ENCODE results near the gene ZNF148. TPM values are rescaled to one million over a fixed set of nuclear protein-coding genes. Genes with fewer than 3 reads are reported as not detected.

ZNF148 gene
- total RNA-seq, 6 donors from 2014 or later, result 24.5 to 42.9 (median 32.8) TPM

DNA sequence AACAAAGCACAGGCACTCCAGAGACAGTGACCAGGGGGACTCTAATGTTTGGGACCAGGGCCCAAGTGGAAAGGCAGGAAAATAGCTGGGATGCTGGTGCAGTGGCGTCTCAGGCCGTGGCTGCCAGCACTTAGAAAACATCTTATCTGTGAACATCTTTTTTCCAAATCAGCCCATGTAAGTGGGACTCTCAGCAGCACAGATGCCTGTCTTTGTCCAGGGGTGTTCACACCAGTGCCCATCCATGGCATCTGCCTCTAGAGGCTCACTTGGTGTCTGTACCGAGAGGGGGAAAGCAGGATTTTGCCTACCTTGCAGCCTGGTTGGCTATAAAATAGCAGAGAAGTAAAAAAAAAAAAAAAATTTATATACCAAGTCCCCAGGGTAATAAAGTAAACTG is 189.3 kb downstream of the ZNF148 start:
- ATAC-seq (ENCODE audit: low FRiP score in 2 of 2) (peak in 1 of 2 donors; percentile 23), DNase-seq (no peak)
- 82 to 91% methylated on average over 3 of the region's 3 CpGs for WGBS, 2 donors
- Histone ChIP-seq H3K27ac (no peak overlapping the region), H3K27me3 (no peaks in the 10 kb centered on the region), H3K36me3 (no peaks in the 10 kb centered on the region), H3K4me3 (no peak overlapping the region), H3K4me1 (no peaks in the 10 kb centered on the region), H3K9me3 (no peaks in the 10 kb centered on the region)
- TF ChIP-seq POLR2AphosphoS5 (IDR thresholded peaks at IDR 0.05), result no peak
- no peak for TF ChIP-seq POLR2A (IDR thresholded peaks at IDR 0.05)

DNA sequence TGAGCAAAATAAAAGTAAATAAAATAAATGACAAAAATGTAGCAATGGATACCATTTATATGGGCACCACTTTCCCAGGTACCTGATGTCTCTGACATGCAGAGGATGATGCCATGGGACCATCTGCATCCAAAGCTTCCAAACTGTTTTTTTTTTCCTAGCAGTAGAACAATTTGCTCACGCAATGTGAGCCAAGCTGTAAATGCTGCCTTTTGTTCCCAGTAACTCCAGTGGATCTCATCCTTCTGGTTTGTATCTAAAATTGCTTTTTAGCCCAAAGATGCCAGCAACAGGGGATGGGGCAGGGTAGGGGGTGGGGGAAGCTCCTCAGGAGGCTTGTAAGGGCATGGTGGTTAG is 195.3 kb downstream of the ZNF148 start:
- Histone ChIP-seq H3K9me3 (no peaks in the 10 kb centered on the region), H3K27me3 (no peaks in the 10 kb centered on the region), H3K27ac (no peak overlapping the region), H3K4me3 (no peak overlapping the region), H3K4me1 (no peaks in the 10 kb centered on the region), H3K36me3 (no peaks in the 10 kb centered on the region)
- ATAC-seq (ENCODE audit: low FRiP score in 2 of 2) (no peak), DNase-seq (no peak)
- TF ChIP-seq POLR2AphosphoS5 (IDR thresholded peaks at IDR 0.05) (no peak), EP300 (IDR thresholded peaks at IDR 0.05) (no peak), POLR2A (IDR thresholded peaks at IDR 0.05) (no peak)
- TF ChIP-seq, protein P1, sequence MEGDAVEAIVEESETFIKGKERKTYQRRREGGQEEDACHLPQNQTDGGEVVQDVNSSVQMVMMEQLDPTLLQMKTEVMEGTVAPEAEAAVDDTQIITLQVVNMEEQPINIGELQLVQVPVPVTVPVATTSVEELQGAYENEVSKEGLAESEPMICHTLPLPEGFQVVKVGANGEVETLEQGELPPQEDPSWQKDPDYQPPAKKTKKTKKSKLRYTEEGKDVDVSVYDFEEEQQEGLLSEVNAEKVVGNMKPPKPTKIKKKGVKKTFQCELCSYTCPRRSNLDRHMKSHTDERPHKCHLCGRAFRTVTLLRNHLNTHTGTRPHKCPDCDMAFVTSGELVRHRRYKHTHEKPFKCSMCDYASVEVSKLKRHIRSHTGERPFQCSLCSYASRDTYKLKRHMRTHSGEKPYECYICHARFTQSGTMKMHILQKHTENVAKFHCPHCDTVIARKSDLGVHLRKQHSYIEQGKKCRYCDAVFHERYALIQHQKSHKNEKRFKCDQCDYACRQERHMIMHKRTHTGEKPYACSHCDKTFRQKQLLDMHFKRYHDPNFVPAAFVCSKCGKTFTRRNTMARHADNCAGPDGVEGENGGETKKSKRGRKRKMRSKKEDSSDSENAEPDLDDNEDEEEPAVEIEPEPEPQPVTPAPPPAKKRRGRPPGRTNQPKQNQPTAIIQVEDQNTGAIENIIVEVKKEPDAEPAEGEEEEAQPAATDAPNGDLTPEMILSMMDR (IDR thresholded peaks at IDR 0.05), result no peak
- 96 to 100% methylated on average over 1 of the region's 1 CpG for WGBS, 2 donors

DNA sequence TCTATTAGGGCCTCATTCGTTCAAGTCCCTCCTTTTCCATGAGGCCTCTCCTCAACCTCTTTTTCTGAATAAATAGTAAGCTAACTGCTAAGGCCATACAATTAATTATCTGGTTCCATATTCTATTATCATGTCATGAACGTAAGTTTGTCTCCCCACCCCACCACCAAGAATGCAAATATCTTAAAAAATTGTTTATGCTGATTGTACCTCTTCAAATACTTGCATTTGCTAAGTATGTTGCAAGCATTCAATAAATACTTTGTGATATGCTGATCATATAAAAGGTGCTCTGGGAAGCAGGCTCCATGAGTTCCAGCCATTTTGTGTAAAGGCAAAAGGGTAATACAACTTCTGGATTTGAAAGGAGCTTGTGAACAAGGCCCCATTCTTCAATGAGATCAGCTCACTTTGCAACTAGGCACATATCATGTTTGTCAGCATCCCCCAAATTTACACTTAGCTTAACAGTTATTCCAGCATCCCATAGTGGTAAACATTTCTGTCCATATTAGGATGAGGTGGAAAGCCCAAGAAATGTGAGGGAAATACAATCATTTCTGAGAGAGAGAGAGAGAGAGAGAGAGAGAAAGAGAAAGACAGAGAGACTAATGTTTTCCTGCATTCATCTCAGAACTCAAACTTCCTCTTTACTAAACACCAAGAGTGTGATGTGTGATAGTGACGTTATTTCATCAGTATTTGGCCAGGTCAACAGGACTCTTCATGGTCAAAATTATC is 195.8 kb downstream of the ZNF148 start:
- 69 to 81% methylated on average over 3 of the region's 3 CpGs for WGBS, 2 donors
- no peak overlapping the region for H3K4me3 ChIP-seq
- no peaks in the 10 kb centered on the region for H3K4me1 ChIP-seq
- no peak for ATAC-seq (ENCODE audit: low FRiP score in 2 of 2)
- no peaks in the 10 kb centered on the region for H3K27me3 ChIP-seq
- no peak for TF ChIP-seq POLR2AphosphoS5 (IDR thresholded peaks at IDR 0.05)
- TF ChIP-seq EP300 (IDR thresholded peaks at IDR 0.05), result no peak
- no peak for TF ChIP-seq POLR2A (IDR thresholded peaks at IDR 0.05)
- TF ChIP-seq, protein P1 (IDR thresholded peaks at IDR 0.05), result no peak
- H3K27ac ChIP-seq, result no peak overlapping the region
- H3K36me3 ChIP-seq, result no peaks in the 10 kb centered on the region
- no peaks in the 10 kb centered on the region for H3K9me3 ChIP-seq
- no peak for DNase-seq

DNA sequence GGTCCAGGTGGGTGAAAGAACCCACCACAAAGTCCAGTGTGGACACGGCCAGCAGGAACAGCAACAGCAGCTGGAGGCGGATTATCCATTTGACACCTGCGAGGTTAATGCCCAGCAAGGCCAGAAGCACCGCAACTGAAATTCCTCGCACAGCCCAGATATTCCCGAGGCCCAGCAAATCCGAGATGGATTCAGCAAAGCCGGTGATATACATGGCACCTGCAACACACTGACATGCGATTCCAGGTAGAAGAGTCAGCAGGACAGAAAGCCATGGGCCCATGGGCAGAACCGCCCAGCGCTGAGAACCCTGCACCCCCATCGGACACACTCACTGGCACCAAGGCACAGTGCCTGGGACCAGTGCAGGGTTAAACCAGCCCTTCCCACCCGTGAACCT is 197.4 kb downstream of the ZNF148 start:
- no peaks in the 10 kb centered on the region for H3K27me3 ChIP-seq
- DNase-seq (no peak), ATAC-seq (ENCODE audit: low FRiP score in 2 of 2) (no peak)
- TF ChIP-seq, protein P1 (IDR thresholded peaks at IDR 0.05), result no peak
- no peak for TF ChIP-seq EP300 (IDR thresholded peaks at IDR 0.05)
- no peak for TF ChIP-seq POLR2AphosphoS5 (IDR thresholded peaks at IDR 0.05)
- TF ChIP-seq POLR2A (IDR thresholded peaks at IDR 0.05), result no peak
- no peak overlapping the region for H3K27ac ChIP-seq
- H3K36me3 ChIP-seq, result no peaks in the 10 kb centered on the region
- H3K4me1 ChIP-seq, result no peaks in the 10 kb centered on the region
- H3K4me3 ChIP-seq, result no peak overlapping the region
- H3K9me3 ChIP-seq, result no peaks in the 10 kb centered on the region
- 96 to 100% methylated on average over 8 to 13 of the region's 13 CpGs for WGBS, 2 donors

Small RNA genes within 50 kb of the gene (small RNA-seq; reads per million reads assigned to genes)
- gene RNU6-232P, result 0 reads per million in 4 donors

Other genes with a start within 250 kb of the ZNF148 start
- 10 to 100 TPM in 5 of 6 donors, 1 to 10 TPM in 1; 6.7 to 34.6 (median 15.0) TPM for gene SLC12A8, start 162.6 kb downstream of the ZNF148 start, total RNA-seq
- gene SNX4, start 144.9 kb upstream of the ZNF148 start, total RNA-seq, result 10 to 100 TPM; 31.1 to 72.4 (median 41.8) TPM
- gene OSBPL11, start 220.2 kb upstream of the ZNF148 start, total RNA-seq, result 10 to 100 TPM; 11.5 to 26.1 (median 21.9) TPM

Measured in upper lobe of left lung (tissue), 6 donors.